HepG2 (cell line): Measurements from ENCODE around the gene STRN4. TPM values are rescaled to one million over a fixed set of nuclear protein-coding genes. Genes with fewer than 3 reads are reported as not detected.
A peak's percentile ranks its signal among the peaks of the same experiment; 100 is the strongest.

Source experiments
- ATAC-seq: fragments of 200-7000 bp; cut with Tn5 transposase; 3 replicates; pipeline ENCODE4 v1.9.1; 2020; ENCODE audit warnings: mild to moderate bottlenecking, moderate library complexity
- BruUV-seq: library from RNA; stranded (reverse); fragments of 400-500 nt; replicated peaks from 2 replicates; lab custom pipeline; 2021; lab: Mats Ljungman, UMichigan
- CTCF ChIA-PET: fragments of 300-600 bp; formaldehyde crosslinking; extraction: SDS; loops from one replicate; lab custom pipeline; 2021; ENCODE audit warnings: low total read pairs, inconsistent platforms, low intra/inter-chr PET ratio; lab: Yijun Ruan, JAX
- POLR2A ChIA-PET: fragments of 350-600 bp; sonication (Branson Sonifier 250); formaldehyde crosslinking; loops from one replicate; lab custom pipeline; 2020; ENCODE audit warnings: antibody characterized with exemption, inconsistent platforms; lab: Yijun Ruan, JAX
- DNase-seq: peaks from one replicate; pipeline ENCODE4 v3.0.0-alpha.2; 2015; ENCODE audit warnings: low spot score
- FAIRE-seq: peaks from 3 replicates; lab custom pipeline; 2011; peaks lifted over from hg19 to GRCh38; lab: Jason Lieb, UNC
- H2AFZ ChIP-seq: one replicate; pipeline ENCODE4 v1.6.1; 2011; ENCODE audit warnings: low read length, inconsistent platforms
- H3K27ac ChIP-seq: fragments of 300-600 bp; 3 replicates; pipeline ENCODE4 v1.8.0; 2011; ENCODE audit warnings: mixed run types, mild to moderate bottlenecking, mixed read lengths, low read length, inconsistent platforms; ENCODE audit not compliant: insufficient read depth; ENCODE audit errors: extremely low read length
- H3K27me3 ChIP-seq, 2 experiments: fragments of 200-600 bp in 1 of 2; 2 replicates in 1 of 2; 3 replicates in 1 of 2; pipeline versions ENCODE4 v1.6.0 to v1.8.0; 2011; ENCODE audit warnings: low read length in 2 of 2, mild to moderate bottlenecking in 2 of 2, moderate library complexity in 2 of 2, inconsistent platforms in 1 of 2; ENCODE audit not compliant: insufficient read depth in 2 of 2, control insufficient read depth in 1 of 2
- H3K36me3 ChIP-seq, 2 experiments: fragments of 200-600 bp in 1 of 2; replicated peaks in 1 of 2; 2 replicates in 1 of 2; 3 replicates in 1 of 2; pipeline versions ENCODE4 v1.5.1 to v1.8.0; 2011; ENCODE audit warnings: low read length in 2 of 2, inconsistent platforms in 1 of 2; ENCODE audit not compliant: insufficient read depth in 2 of 2, control insufficient read depth in 1 of 2
- H3K4me1 ChIP-seq: 2 replicates; pipeline ENCODE4 v1.5.1; 2012; ENCODE audit warnings: low read length, inconsistent platforms; ENCODE audit not compliant: insufficient read depth
- H3K4me2 ChIP-seq: 2 replicates; pipeline ENCODE4 v1.6.0; 2011; ENCODE audit warnings: low read depth, low read length, inconsistent platforms
- H3K4me3 ChIP-seq, 3 experiments: fragments of 200-600 bp in 1 of 3; sonication (generic), shearing (Covaris generic) in 1 of 3; replicated peaks in 1 of 3; 2 replicates each; pipeline ENCODE4 v1.5.1; 2011 to 2016; ENCODE audit warnings: low read length in 3 of 3, inconsistent platforms in 2 of 3, low read depth in 2 of 3, mild to moderate bottlenecking in 2 of 3, control low read depth in 1 of 3, mixed read lengths in 1 of 3; ENCODE audit not compliant: insufficient read depth in 1 of 3
- H3K79me2 ChIP-seq: one replicate; pipeline ENCODE4 v1.6.1; 2011; ENCODE audit warnings: low read length, inconsistent platforms; ENCODE audit not compliant: insufficient read depth
- H3K9ac ChIP-seq: 2 replicates; pipeline ENCODE4 v1.6.0; 2011; ENCODE audit warnings: mild to moderate bottlenecking, low read depth, low read length, inconsistent platforms; ENCODE audit not compliant: insufficient read depth
- H3K9me3 ChIP-seq: 2 replicates; pipeline ENCODE4 v1.5.1; 2012; ENCODE audit warnings: mild to moderate bottlenecking, low read length
- H4K20me1 ChIP-seq: 2 replicates; pipeline ENCODE4 v1.6.0; 2011; ENCODE audit warnings: inconsistent platforms, mild to moderate bottlenecking, low read length, moderate library complexity; ENCODE audit not compliant: insufficient read depth
- ISL2 ChIP-seq: sonication (generic); formaldehyde crosslinking; IDR thresholded peaks from 2 replicates; pipeline ENCODE4 v1.5.0; 2020; ENCODE audit warnings: missing genetic modification reagents
- MED1 ChIP-seq: sonication (generic); formaldehyde crosslinking; IDR thresholded peaks from 2 replicates; pipeline ENCODE4 v1.4.0; 2020; ENCODE audit warnings: missing genetic modification reagents
- NFIB ChIP-seq: sonication (generic); formaldehyde crosslinking; IDR thresholded peaks from 2 replicates; pipeline ENCODE4 v1.9.0; 2021; ENCODE audit warnings: missing genetic modification reagents, mild to moderate bottlenecking, borderline replicate concordance
- ZBTB20 ChIP-seq: sonication (generic); formaldehyde crosslinking; IDR thresholded peaks from 2 replicates; pipeline ENCODE4 v1.8.1; 2023; ENCODE audit warnings: missing genetic modification reagents, low read depth, mild to moderate bottlenecking, borderline replicate concordance
- ZBTB7B ChIP-seq: sonication (generic); formaldehyde crosslinking; IDR thresholded peaks from 2 replicates; pipeline ENCODE4 v1.4.0; 2020; ENCODE audit warnings: missing genetic modification reagents
- ZFP37 ChIP-seq: sonication (generic); formaldehyde crosslinking; IDR thresholded peaks from 2 replicates; pipeline ENCODE4 v1.4.0; 2020; ENCODE audit warnings: missing genetic modification reagents, borderline replicate concordance
- ZNF101 ChIP-seq: sonication (generic); formaldehyde crosslinking; IDR thresholded peaks from 2 replicates; pipeline ENCODE4 v1.4.0; 2020; ENCODE audit warnings: mild to moderate bottlenecking, low read depth, missing genetic modification reagents, borderline replicate concordance
- ZNF383 ChIP-seq: sonication (generic); formaldehyde crosslinking; IDR thresholded peaks from 2 replicates; pipeline ENCODE4 v1.4.0; 2020; ENCODE audit warnings: missing genetic modification reagents, mild to moderate bottlenecking, borderline replicate concordance
- ZNF879 ChIP-seq: sonication (generic); formaldehyde crosslinking; IDR thresholded peaks from 2 replicates; pipeline ENCODE4 v1.8.1; 2023; ENCODE audit warnings: missing genetic modification reagents
- ZSCAN12 ChIP-seq: sonication (generic); formaldehyde crosslinking; IDR thresholded peaks from 2 replicates; pipeline ENCODE4 v1.9.0; 2021; ENCODE audit warnings: mild to moderate bottlenecking, missing genetic modification reagents
- WGBS: methylation state at CpG from one replicate; pipeline ENCODE4 v1.1.6; 2017; ENCODE audit warnings: low lambda C conversion rate; 5-methylcytosine and 5-hydroxymethylcytosine counted together
- in situ Hi-C: cut with HindIII; loops from 2 replicates; pipeline ENCODE4 v1.10.0; 2017; ENCODE audit warnings: low pct_unique_long_range_greater_than_20kb; ENCODE audit not compliant: extremely low pct_ligation_motif_present
- intact Hi-C: fragments of 100-400 bp; cut with micrococcal nuclease; formaldehyde crosslinking; loops from one replicate; pipeline ENCODE4 v1.10.0; 2022; ENCODE audit not compliant: unreplicated experiment
- polyA plus RNA-seq, 8 experiments: library from polyadenylated mRNA; depleted of rRNA in 3 of 8; stranded (reverse) in 7 of 8; unstranded in 1 of 8; fragments of >200 nt; fragmentation: Illumina TruSeq in 4 of 8; extraction: Trizol in 4 of 8; gene quantifications; 2 replicates each; pipeline versions ENCODE4 v1.2.1 to v1.2.3, GENCODE V29; 2011 to 2016; ENCODE audit warnings: low read depth in 4 of 8, missing spikeins in 1 of 8, mixed read lengths in 1 of 8; ENCODE audit not compliant: insufficient read depth in 1 of 8
- total RNA-seq, 5 experiments: library from RNA; depleted of rRNA; stranded (reverse); fragments of >200 nt; fragmentation: Illumina TruSeq; extraction: Trizol; gene quantifications; 2 replicates each; pipeline ENCODE4 v1.2.3, GENCODE V29; 2016; ENCODE audit warnings: low read depth in 1 of 5
- TF ChIP-seq, protein P1 (sequence below): sonication (generic); formaldehyde crosslinking; IDR thresholded peaks from 2 replicates; pipeline ENCODE4 v1.5.0; 2020; ENCODE audit warnings: mild to moderate bottlenecking, missing genetic modification reagents, moderate library complexity
- TF ChIP-seq, protein P2 (sequence below): sonication (generic); formaldehyde crosslinking; IDR thresholded peaks from 2 replicates; pipeline ENCODE4 v1.5.0; 2020; ENCODE audit warnings: mild to moderate bottlenecking, missing genetic modification reagents
- TF ChIP-seq, protein P3 (sequence below): sonication (generic); formaldehyde crosslinking; IDR thresholded peaks from 2 replicates; pipeline ENCODE4 v1.5.1; 2020; ENCODE audit warnings: mild to moderate bottlenecking, missing genetic modification reagents, borderline replicate concordance

STRN4 gene
- total and polyA plus RNA-seq, 2 of the 13 experiments (the other 11 are each of a cell fraction or from before 2014, with no cell fraction given): 43.1 to 57.3 TPM

DNA sequence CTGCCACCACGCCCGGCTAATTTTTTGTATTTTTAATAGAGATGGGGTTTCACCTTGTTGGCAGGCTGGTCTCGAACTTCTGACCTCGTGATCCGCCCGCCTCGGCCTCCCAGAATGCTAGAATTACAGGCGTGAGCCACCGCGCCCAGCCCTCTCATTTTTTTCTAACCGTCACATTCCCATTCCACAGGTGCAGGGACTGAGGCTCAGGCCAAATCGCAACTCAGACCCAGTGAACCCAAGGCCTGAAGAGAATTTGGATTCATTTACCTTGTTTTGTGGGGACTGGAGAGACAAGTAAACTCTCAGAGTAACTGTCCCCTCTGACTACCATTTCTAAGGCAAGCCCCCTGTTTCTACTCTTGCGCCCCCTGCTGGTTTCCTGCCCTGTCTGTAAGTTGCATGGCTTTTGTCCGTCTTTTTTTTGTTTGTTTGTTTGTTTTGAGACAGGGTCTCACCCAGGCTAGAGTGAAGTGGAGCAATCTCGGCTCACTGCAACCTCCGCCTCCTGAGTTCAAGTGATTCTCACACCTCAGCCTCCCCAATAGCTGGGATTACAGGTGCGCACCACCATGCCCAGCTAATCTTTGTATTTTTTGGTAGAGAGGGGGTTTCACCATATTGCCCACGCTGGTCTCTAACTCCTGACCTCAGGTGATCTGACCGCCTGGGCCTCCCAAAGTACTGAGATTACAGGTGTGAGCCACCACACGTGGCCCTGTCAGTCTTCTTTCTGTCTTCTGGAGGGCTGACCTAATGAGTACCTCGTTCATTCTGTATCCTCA is 2.3 kb upstream of the STRN4 start:
- Histone ChIP-seq H3K27me3 (no peaks in the 10 kb centered on the region; a peak in 2 of 5 replicates), H2AFZ (no peak overlapping the region), H3K4me1 (peaks cover 22% of the 10 kb centered on the region), H3K4me3 (no peak overlapping the region), H3K9ac (no peak overlapping the region), H3K27ac (no peak overlapping the region), H3K4me2 (no peak overlapping the region), H3K9me3 (no peaks in the 10 kb centered on the region), H4K20me1 (peaks cover 13% of the 10 kb centered on the region), H3K79me2 (peaks cover 27% of the 10 kb centered on the region), H3K36me3 (peaks cover 3 to 7% of the 10 kb centered on the region in 2 experiments; a peak in 1 of 5 replicates)
- intact Hi-C loops: no loop called here
- BruUV-seq: no TSS peak
- FAIRE-seq: peak; percentile 42
- ChIA-PET POLR2A (no interaction called here), CTCF (interaction anchor here (1.0 to 1.2 kb wide), 3 partner anchors 18 to 92 kb away, joined by 3 read pairs; no protein-coding TSS in a partner anchor)
- in situ Hi-C loops: no loop called here
- DNase-seq: peak; percentile 54
- ATAC-seq: peak; percentile 40
- 84% methylated on average over 21 of the region's 21 CpGs for WGBS
- TF ChIP-seq NFIB: no peak
- TF ChIP-seq ZFP37 (CRISPR knock-in tag): no peak
- no peak for TF ChIP-seq ZNF101 (CRISPR knock-in tag)
- TF ChIP-seq, protein P1, sequence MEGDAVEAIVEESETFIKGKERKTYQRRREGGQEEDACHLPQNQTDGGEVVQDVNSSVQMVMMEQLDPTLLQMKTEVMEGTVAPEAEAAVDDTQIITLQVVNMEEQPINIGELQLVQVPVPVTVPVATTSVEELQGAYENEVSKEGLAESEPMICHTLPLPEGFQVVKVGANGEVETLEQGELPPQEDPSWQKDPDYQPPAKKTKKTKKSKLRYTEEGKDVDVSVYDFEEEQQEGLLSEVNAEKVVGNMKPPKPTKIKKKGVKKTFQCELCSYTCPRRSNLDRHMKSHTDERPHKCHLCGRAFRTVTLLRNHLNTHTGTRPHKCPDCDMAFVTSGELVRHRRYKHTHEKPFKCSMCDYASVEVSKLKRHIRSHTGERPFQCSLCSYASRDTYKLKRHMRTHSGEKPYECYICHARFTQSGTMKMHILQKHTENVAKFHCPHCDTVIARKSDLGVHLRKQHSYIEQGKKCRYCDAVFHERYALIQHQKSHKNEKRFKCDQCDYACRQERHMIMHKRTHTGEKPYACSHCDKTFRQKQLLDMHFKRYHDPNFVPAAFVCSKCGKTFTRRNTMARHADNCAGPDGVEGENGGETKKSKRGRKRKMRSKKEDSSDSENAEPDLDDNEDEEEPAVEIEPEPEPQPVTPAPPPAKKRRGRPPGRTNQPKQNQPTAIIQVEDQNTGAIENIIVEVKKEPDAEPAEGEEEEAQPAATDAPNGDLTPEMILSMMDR (CRISPR knock-in tag): peak; percentile 62
- 0 out of 2 replicates have a peak, but pooled peaks have one; percentile 40 for TF ChIP-seq ZBTB7B (CRISPR knock-in tag)
- TF ChIP-seq ZNF383: no peak
- no peak for TF ChIP-seq ZNF879 (CRISPR knock-in tag)
- TF ChIP-seq MED1 (CRISPR knock-in tag): no peak
- TF ChIP-seq, protein P2, sequence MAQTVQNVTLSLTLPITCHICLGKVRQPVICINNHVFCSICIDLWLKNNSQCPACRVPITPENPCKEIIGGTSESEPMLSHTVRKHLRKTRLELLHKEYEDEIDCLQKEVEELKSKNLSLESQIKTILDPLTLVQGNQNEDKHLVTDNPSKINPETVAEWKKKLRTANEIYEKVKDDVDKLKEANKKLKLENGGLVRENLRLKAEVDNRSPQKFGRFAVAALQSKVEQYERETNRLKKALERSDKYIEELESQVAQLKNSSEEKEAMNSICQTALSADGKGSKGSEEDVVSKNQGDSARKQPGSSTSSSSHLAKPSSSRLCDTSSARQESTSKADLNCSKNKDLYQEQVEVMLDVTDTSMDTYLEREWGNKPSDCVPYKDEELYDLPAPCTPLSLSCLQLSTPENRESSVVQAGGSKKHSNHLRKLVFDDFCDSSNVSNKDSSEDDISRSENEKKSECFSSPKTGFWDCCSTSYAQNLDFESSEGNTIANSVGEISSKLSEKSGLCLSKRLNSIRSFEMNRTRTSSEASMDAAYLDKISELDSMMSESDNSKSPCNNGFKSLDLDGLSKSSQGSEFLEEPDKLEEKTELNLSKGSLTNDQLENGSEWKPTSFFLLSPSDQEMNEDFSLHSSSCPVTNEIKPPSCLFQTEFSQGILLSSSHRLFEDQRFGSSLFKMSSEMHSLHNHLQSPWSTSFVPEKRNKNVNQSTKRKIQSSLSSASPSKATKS (CRISPR knock-in tag): no peak
- no peak for TF ChIP-seq ZSCAN12
- no peak for TF ChIP-seq ISL2 (CRISPR knock-in tag)
- no peak for TF ChIP-seq ZBTB20 (CRISPR knock-in tag)
- TF ChIP-seq, protein P3, sequence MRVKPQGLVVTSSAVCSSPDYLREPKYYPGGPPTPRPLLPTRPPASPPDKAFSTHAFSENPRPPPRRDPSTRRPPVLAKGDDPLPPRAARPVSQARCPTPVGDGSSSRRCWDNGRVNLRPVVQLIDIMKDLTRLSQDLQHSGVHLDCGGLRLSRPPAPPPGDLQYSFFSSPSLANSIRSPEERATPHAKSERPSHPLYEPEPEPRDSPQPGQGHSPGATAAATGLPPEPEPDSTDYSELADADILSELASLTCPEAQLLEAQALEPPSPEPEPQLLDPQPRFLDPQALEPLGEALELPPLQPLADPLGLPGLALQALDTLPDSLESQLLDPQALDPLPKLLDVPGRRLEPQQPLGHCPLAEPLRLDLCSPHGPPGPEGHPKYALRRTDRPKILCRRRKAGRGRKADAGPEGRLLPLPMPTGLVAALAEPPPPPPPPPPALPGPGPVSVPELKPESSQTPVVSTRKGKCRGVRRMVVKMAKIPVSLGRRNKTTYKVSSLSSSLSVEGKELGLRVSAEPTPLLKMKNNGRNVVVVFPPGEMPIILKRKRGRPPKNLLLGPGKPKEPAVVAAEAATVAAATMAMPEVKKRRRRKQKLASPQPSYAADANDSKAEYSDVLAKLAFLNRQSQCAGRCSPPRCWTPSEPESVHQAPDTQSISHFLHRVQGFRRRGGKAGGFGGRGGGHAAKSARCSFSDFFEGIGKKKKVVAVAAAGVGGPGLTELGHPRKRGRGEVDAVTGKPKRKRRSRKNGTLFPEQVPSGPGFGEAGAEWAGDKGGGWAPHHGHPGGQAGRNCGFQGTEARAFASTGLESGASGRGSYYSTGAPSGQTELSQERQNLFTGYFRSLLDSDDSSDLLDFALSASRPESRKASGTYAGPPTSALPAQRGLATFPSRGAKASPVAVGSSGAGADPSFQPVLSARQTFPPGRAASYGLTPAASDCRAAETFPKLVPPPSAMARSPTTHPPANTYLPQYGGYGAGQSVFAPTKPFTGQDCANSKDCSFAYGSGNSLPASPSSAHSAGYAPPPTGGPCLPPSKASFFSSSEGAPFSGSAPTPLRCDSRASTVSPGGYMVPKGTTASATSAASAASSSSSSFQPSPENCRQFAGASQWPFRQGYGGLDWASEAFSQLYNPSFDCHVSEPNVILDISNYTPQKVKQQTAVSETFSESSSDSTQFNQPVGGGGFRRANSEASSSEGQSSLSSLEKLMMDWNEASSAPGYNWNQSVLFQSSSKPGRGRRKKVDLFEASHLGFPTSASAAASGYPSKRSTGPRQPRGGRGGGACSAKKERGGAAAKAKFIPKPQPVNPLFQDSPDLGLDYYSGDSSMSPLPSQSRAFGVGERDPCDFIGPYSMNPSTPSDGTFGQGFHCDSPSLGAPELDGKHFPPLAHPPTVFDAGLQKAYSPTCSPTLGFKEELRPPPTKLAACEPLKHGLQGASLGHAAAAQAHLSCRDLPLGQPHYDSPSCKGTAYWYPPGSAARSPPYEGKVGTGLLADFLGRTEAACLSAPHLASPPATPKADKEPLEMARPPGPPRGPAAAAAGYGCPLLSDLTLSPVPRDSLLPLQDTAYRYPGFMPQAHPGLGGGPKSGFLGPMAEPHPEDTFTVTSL (CRISPR knock-in tag): no peak
